ENCODE results near the gene SPSB4.

Gene SPSB4

DNA sequence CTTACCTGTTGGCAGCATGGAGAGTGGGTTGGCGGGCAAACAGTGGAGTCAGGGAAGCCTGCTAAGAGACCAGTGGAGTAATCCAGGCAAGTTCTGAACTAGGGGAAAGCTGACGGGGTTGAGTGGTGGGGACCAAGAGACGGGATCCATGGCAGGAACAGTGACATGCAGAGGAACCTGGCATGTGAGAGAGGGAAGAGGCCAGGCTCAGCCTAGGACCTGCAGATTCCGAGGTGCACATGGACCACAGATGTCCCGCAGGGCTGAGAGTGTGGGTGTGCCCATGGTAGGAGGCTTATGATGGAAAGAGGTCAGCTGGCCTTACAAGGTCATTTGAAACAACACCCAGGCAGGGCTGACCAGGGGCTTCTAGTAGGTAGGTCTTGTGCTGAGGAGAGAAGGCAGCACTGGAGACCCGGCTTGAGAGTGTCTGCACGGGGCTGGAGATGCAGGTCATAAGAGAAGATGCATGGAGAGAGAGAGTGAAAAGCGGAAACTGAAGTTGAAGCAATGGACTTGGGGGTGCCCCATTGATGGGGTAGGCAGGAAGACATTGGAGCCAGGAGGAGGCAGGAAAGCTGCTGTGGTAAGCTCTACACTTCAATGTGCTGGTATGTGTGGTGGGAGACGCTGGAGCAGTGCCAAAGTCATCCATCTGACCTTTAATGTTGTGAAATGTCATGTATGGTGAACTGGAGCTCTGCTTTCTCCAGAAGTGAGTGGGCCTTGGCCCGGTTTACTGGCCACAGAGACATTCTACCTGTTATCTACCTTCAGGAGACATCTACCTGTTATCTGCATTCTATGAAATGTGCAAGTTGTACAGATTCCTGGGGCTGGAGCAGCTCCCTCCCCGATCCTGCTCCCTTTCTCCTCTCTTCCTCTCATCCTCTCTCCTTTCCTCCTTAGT is 4.6 kb downstream of the SPSB4 start:
- DNase-seq: no peak

DNA sequence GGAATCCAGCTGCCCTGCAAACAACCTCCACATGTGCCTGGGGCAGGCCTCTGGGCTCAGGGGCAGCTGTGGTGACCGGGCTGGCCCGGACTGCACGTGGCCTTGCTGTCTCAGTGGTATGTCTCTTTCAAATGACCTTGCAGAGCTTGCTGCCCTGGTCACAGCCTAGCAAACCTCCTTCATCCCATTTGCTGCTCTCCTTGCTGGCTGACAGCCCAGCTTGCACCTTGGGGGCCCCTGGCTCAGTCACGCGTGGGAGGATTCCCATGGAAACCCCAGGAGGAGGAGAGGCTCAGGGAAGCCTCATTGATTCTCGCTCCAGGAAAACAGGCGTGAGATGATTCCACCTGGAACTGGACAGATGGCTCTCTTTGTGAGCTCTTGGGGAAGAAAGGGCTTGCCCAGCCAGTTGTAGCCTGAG is 5.6 kb downstream of the SPSB4 start:
- no peak for DNase-seq

DNA sequence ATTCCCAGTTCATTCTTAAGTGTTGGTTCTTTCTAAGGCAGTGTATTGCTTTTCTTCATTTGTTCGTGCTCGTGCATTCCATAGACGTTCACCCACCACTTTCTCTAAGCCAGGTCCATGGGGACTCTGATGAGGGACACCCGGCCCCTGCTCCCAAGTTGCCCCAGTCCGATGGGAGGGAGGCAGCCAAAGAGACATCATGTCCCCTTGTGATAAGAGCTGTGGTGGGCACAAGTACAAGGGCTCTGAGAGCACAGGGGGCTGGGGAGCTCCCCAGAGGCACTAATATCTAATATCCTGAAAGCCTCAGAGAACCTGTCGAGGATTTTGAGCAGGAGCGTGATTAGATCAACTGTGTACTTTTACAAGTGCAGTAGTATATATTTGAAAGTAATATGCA is 6.3 kb downstream of the SPSB4 start:
- no peak for DNase-seq

DNA sequence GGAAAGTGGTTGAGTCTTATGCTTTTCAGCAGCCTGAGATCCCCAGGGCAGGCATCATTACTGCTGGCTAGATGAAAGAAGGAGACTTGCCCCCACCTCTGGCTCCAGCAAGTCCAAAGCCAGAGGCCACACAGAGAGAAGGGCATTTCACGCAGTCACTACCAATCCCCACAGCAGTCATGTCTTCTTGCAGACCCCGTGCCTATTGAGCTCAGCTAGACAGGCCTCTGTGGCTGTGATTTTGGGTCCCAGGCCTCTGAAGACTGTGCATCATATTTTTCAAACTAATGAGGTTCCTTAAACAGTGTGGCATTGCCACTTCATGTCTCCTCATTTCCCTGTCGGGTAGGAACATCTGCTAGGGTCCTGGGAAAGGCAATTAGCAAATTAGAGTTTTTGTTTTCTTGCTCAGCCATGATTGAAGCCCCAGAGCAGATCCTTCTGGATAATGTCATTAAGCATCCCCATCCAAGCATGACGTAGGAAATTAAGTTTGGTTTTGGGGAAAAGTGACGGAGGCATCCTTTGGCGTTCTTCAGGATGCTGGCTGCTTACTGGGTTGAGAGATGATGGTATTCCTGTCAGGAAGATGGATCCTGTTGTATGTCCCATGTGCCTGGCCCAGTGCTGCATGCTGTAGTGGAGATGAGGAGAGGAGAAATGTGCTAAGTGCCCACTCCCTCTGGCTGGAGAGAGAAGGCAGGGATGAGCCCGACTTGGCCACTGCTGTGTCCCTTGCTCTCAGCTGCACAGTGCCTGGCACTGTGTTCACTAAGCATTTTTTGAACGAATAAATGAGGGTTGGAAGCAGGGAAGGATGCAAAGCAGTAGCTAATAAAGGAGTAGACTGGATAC is 7.0 kb downstream of the SPSB4 start:
- DNase-seq: no peak

DNA sequence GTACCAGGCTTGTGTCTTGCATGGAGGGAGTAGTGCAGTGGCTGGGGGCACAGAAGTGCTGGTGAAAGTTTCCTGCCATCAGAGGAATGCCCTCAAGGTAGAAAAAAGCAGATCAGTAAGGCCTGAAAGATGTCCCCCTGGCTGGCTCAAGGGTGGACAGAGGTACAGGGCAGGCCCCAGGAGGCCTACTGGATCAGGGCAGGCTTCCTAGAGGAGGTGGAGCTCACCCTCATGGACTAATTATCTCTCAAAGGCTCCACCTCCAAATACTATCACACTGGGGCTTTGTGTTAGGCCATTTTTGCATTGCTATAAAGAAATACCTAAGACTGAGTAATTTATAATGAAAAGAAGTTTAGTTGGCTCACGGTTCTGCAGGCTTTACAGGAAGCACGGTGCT is 7.8 kb downstream of the SPSB4 start:
- DNase-seq: no peak

DNA sequence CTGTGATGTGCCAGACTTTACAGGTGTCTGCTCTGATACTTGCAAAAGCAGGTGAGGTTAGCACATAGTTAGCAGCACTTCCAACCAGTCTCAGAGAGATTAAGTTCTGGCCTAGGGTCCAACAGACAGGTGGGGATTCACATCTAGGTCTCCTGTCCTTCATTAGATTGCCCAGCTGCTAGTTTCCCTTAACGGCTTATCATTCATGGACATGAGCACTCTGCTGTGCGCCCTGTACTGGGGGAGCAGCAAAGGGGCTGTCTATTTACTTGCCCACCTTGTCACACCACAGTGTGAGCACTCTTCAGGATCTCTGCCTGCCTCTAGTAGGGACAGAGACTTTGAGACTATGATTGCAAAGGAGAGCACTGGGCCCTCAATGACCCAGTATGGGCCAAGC is 8.7 kb downstream of the SPSB4 start:
- no peak for DNase-seq

DNA sequence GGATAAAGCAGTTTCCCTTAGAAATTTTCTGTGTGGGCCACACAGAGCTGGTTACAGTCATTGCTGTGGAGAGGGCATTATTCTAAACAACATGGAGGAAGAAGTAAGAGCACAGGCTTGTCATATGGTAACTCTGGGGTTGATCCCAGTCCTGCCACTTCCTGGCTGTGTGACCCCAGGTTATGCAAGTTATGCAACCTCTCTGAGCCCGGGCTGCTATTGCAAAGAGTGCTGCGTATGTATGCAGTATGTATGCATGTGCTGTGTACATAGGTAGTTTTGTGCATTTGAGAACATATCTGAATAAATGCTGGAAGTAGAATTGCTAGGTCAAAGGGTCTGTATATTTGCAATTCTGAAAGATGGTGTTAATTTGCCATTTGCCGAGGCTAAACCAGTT is 9.2 kb downstream of the SPSB4 start:
- DNase-seq: no peak

DNA sequence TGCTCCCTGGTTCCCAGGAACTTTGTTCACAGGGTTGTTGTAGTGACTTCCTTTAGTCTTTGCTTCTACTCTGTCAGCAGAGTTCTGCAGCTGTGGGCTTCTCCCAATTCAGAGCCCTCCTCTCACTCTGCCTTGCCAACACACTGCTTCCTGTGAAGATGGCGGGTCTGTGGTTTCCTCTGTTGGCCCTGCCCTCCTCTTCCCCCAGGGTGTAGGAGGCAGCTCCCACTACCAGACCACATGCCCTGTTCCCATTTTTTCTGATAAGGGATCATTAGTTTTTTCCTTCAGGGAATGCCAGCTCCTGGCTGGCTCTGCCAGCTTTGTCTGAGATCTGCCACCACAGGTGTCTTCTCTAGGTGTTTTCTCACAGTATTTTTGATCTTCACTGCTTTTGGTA is 12.7 kb downstream of the SPSB4 start:
- DNase-seq: no peak

DNA sequence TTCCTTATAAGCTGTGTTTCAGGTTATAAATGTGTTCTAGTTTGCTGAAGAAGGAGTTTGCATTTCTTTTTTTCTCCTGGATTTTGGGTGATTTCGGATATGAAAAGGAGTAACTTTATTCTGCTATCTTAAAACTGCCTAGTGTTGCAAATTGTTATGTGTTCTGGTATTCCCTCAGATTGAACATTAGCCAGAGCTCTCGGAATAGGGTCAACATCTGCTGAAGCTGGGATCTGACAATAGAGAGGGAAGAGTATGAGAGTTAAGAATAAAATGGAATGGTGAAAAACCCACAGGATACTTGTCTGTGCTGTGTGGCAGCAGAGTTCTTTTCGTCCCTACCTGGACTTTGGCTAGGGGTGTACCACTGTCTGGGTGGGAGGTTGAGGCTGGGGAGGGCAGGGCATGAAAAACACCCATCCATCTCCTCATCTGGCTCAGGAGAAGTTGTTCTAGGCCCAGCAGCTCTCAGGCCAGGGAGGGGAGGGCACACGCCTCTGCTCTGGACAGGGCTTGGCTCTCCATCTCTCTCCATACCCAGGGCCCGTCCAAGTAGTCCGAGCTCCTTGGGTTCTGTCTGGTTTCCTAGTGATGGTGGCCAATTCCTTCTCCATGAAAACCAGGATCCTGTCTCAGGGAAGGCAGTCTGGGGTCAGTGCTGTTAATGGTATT is 13.2 kb downstream of the SPSB4 start:
- DNase-seq: no peak

DNA sequence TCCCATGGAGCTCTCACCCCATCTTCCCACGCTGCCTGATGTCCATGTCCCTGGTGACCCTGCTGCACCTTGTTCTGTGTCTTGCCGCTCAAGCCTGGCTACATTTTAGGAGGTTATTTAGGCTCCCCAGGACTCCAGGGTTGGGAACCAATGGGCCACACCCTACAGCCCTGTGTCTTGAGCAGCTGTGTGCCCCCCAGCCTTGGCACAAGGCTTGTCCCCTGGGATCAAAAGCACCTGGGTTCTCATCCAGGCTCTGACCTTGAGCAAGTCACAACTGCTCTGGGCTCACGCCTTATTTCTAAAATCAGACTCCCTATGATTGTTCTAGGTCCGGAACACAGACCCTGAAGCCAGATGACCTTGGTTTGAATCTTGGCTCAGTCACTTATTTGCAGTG is 14.1 kb downstream of the SPSB4 start:
- no peak for DNase-seq

DNA sequence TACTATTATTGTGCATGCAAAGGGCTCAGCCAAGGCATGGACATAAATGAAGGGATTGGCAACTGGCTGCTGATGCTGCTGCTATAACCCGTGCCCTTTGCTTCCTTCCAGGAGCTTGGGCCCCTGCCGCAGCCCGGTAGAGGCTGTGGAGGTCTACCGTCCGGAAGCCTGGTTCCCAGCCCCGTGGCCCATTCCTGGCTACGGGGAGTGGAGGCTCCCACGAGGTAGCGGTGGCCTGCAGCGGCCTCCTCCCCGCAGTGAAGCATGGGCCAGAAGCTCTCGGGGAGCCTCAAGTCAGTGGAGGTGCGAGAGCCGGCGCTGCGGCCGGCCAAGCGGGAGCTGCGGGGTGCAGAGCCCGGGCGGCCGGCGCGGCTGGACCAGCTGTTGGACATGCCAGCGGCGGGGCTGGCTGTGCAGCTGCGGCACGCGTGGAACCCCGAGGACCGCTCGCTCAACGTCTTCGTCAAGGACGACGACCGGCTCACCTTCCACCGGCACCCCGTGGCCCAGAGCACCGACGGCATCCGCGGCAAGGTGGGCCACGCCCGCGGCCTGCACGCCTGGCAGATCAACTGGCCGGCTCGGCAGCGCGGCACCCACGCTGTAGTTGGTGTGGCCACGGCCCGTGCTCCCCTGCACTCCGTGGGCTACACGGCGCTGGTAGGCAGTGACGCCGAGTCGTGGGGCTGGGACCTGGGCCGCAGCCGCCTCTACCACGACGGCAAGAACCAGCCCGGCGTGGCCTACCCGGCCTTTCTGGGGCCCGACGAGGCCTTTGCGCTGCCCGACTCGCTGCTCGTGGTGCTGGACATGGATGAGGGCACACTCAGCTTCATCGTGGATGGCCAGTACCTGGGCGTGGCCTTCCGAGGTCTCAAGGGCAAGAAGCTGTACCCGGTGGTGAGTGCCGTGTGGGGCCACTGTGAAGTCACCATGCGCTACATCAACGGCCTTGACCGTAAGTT is 15.0 kb downstream of the SPSB4 start:
- DNase-seq: no peak

DNA sequence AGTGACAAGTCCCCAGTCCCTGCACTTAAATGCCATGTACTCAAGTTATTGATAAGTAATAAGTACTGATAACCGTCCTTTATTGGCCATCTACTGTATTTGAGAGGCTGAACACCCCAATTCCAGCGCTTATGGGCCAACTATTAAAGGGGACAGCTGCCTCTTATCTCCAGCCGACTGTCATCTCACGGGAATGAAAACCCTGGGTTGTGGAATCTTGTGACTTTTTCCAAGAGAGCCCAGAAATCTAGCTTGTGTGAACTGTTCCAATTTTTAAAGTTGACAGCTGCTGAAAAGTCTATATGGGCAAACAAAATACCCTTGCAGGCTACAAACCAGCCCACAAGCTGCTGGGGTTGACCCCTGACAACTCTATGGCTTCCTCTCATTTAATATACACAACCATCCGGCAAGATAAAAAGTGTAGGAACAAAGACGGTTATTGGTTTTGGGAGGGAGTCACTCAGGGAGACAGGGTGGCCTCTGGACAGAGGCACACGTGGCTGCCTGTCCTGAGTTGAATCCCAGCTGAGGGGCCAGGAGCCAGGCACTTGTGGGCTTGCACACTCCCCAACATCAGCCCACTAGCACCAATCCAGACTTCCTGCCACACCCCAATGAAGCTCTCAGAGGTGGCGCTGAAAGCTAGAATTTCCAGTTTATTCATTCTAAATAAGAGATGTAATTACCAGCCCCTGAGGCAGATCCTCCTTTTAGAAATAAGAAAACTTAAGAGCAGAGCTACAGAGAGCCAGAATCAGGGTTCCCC is 16.2 kb downstream of the SPSB4 start:
- DNase-seq: no peak

DNA sequence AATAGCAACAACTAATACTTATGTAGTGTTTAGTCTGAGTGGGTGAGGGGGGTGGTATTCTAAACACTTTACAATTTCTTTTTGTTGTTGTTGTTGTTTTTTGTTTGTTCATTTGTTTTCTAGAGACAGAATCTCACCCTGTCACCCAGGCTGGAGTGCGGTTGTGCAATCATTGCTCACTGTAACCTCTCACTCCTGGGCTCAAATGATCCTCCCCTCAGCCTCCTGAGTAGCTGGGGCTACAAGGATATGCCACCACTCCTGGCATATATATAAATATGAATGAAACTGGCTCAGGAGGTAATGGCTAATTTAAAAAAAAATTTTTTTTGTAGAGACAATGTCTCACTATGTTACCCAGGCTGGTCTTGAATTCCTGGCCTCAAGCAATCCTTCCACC is 19.1 kb downstream of the SPSB4 start:
- DNase-seq: no peak

DNA sequence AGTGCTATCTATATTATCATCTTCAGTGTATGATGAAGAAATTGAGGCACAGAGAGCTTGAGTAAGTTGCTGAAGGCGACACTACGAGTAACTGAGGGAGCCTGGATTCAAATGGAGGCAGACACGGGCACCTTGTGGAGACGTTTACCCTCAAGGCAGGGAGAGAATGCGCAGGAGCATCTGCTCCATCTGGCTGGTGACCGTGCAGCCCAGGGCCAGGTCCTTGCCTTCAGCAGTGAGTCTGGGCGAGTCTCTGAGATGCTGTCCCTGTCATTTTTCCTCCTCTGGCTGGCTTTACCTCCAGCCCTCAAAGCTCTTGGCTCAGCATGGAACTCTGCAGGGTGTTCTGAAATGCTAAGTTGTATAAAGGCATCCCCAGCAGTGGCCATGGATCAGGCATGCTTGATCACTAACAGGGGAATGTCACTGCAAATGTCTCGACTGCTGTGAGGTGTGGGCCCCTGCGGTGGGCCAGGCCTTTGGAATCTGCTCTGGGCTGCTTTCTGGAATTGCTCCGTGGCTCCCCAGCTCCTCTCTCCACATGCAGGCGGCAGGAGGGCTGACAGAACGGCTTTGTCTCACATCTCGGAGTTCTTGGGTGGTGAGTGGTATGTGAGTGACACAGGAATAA is 19.7 kb downstream of the SPSB4 start:
- no peak for DNase-seq

DNA sequence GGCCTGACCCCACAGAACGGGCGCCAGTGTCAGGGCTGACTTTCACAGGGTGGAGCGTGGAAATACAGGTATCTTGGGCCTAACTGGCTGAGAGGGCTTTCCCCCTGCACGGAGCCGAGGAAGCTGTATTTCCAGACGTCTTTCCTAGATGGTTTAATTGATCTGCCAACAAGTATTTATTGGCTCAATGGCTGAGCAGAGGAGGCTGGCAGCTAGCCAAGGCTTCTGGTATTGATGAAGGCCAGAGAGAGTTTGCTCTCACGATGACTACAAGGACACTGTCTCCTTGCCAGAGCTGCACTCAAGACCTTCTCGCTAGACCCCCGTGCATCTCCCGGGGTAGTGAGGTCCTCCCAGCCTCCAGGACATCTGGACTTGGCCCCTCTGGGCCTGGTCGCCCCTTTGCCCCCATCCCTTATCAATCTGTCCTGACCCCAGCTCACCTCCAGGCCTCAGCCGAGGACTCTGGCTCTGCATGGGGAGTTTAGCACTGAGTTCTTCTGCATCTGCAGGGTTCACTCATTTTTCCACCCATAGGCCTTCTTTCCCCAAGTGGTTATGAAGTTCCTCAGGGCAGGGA is 20.6 kb downstream of the SPSB4 start:
- DNase-seq: no peak

DNA sequence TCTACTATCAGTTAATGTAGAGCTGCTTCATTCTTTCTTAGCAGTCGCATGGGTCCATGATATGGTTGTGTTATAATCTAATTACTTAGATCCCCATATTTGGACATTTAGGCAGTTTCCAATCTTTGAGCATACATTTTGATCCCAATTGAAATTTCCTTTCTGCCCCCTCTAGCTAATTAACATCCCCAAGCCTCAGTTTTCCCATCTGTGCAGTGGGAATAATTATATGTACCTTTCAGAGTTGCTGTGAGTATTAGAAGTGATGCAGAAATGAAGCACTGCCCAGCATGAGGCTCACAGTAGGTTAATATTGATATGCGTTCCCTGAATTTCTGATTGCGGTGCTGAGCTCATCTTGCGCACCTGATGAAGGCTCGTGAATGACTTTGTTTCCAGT is 21.8 kb downstream of the SPSB4 start:
- no peak for DNase-seq

DNA sequence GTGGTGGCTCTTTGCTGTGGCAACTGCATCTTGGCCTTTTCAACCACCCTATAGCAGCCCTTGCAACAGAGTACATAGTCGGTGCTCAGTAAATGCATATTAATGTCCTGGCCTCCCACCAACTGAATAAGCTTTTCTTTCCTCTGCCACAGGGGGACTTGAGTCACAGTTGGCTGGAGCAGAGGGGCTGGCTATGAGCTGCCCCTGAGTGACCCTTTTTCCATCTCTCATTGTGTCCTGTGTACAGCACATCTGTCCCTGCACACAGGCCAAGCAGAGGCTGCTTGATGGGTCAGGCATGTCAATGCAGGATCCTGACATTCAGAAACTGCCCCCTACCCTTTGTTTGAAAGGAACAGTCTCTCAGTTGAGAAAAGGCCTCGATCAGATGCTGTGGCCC is 22.4 kb downstream of the SPSB4 start:
- DNase-seq: no peak

DNA sequence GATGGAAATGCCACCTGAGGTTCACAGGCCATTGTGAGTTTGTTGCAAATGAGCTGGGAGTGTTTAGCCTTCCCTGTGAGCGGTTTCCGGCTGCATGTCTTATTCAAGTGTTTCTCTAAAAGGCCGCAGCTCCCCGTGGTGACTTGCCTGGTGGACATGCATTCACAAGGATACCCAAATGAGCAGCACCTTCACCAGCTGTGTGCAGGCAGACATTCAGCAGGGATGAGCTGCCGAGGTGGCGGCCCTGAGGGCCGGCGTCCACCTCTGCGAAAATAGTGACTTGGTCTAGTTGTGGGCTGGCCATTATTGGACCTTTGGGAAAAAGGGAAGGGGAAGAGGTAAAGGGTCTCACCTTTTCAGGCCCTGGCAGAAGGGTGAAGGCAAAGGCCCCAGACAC is 23.4 kb downstream of the SPSB4 start:
- no peak for DNase-seq

DNA sequence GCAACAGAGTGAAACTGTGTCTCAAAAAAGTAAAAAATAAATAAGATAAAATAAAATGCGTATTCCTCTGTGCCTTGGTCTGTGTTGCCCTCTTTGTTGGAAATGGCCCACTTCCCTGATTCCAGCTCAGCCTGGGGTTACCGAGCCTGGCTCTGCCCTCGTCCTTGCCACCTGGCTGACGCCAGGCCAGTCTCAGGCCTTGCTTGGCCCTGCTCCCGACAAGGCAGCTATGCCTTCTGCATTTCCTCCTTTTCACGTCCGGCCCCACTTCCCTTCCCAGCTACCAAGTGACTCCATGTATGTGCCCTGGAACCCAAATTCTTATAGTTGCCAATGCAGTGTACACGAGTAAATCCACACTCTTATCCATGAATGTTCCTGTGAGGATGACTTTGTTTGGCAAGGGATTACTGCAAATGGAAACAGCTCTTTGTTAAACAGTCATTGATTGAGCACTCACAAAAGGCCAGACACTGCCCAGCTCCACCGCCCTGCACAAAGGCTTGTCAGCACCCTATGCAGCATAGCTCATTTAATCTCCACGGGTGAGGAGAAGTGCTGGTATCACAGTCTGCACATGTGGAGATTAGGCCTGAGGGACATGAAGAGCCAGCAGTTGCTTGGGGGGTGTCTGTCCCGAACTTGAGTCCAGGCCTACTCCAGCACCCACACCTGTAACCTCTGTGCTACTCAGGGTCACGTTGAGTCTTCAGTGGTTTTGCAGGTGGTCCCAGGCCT is 25.1 kb downstream of the SPSB4 start:
- no peak for DNase-seq

Data from activated CD4-positive, alpha-beta T cell treated with anti-CD3 and anti-CD28 coated beads for 4 hours (primary cell).